Measurements from ENCODE around the gene SERAC1.

- TF ChIP-seq CTCF (IDR thresholded peaks at IDR 0.05; ENCODE audit: insufficient read depth, low read depth, low read length): no peak
- no peak for TF ChIP-seq EZH2 (IDR thresholded peaks at IDR 0.05; ENCODE audit: insufficient read depth, low read length)
Measured at GRCh38 chr6:158124288-158124687, 43.8 kb downstream of the SERAC1 start.

Measured in astrocyte (in vitro differentiated cells and primary cell).